Activated T-cell treated with anti-CD3 and anti-CD28 coated beads, Interleukin-2, amount 50 U/mL, for 72 hours (primary cell): ENCODE data around the gene ANXA4. TPM values are rescaled to one million over a fixed set of nuclear protein-coding genes. Genes with fewer than 3 reads are reported as not detected.
"Not testable (repeated sequence)": the region's sequence is repeated elsewhere in the genome, so short reads cannot be mapped to it uniquely, and the experiment has no call there.

Source experiments
- ATAC-seq, 2 donors: fragments of 150-1000 bp; cut with Tn5 transposase; replicated peaks in 1 of 2; 2 replicates each; pipeline ENCODE4 v1.10.0; 2021; ENCODE audit warnings: moderate library complexity in 2 of 2, mild to moderate bottlenecking in 1 of 2
- DNase-seq, 2 donors: peaks; one replicate each; pipeline ENCODE4 v3.0.0; 2021 to 2022; ENCODE audit warnings: mixed read lengths in 1 of 2
- H3K27ac Mint-ChIP-seq: one replicate; pipeline ENCODE4 v1.8.0; 2022; ENCODE audit warnings: mild to moderate bottlenecking, moderate library complexity, mixed read lengths
- H3K27me3 Mint-ChIP-seq: one replicate; pipeline ENCODE4 v1.8.0; 2022; ENCODE audit warnings: low read depth, mixed read lengths
- H3K36me3 Mint-ChIP-seq, 2 donors: one replicate each; pipeline ENCODE4 v1.8.0; 2022; ENCODE audit warnings: mixed read lengths in 2 of 2, mild to moderate bottlenecking in 1 of 2; ENCODE audit not compliant: insufficient read depth in 2 of 2
- H3K4me1 Mint-ChIP-seq: one replicate; pipeline ENCODE4 v1.8.0; 2022; ENCODE audit warnings: low read depth, mixed read lengths
- H3K4me3 Mint-ChIP-seq, 2 donors: one replicate each; pipeline ENCODE4 v1.8.0; 2022; ENCODE audit warnings: mild to moderate bottlenecking in 2 of 2, mixed read lengths in 2 of 2, moderate library complexity in 2 of 2
- H3K9me3 Mint-ChIP-seq, 2 donors: one replicate each; pipeline ENCODE4 v1.8.0; 2022; ENCODE audit warnings: mixed read lengths in 2 of 2
- total RNA-seq, 2 donors: library from RNA; stranded (reverse); gene quantifications; one replicate each; pipeline ENCODE4 v1.2.3, GENCODE V29; 2022

Gene ANXA4
- total RNA-seq, 2 donors from 2014 or later: 25.3 to 30.2 TPM

DNA sequence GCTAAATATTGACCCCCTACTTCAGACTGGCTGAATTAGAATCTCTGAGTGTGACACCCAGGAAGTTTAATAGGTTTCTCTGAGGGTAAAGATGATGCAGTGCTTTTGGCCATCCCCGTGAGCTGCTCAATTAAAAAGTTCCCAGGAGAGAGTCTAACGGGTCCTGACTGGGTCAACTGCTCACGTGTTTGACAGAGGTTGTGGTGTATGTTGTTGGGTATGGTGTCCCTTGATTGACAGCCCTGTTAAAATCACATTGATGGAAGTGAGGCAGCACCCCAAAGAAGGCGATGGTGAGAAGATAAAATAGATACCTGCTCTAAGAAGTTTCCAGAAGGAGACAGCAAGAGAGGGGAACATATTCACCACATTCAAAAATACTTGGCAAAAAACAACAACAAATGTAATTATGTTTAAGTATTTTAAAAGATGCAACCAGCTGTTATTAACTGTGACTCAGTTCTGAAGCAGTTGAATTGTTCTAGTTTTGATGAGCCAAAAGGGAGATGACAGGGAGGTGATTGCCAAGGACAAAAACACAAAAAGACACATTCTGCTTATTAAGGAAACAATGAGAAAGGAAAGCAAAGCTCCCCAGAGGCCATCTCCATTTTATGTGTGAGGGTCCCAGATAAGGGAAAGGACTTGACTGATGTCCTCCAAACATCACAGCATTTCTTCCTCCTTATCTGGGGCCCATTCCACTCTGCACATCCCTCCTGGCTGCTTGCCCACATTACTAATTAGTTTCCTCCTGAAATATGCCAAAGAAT lies 76.0 kb downstream of the ANXA4 start:
- H3K4me3 Mint-ChIP-seq: no peak overlapping the region
- peaks cover 10% of the 10 kb centered on the region for H3K4me1 Mint-ChIP-seq
- no peaks in the 10 kb centered on the region for H3K27me3 Mint-ChIP-seq
- no peaks in the 10 kb centered on the region for H3K36me3 Mint-ChIP-seq
- DNase-seq (no peak), ATAC-seq (no peak)
- no peak overlapping the region for H3K27ac Mint-ChIP-seq
- no peaks in the 10 kb centered on the region for H3K9me3 Mint-ChIP-seq

DNA sequence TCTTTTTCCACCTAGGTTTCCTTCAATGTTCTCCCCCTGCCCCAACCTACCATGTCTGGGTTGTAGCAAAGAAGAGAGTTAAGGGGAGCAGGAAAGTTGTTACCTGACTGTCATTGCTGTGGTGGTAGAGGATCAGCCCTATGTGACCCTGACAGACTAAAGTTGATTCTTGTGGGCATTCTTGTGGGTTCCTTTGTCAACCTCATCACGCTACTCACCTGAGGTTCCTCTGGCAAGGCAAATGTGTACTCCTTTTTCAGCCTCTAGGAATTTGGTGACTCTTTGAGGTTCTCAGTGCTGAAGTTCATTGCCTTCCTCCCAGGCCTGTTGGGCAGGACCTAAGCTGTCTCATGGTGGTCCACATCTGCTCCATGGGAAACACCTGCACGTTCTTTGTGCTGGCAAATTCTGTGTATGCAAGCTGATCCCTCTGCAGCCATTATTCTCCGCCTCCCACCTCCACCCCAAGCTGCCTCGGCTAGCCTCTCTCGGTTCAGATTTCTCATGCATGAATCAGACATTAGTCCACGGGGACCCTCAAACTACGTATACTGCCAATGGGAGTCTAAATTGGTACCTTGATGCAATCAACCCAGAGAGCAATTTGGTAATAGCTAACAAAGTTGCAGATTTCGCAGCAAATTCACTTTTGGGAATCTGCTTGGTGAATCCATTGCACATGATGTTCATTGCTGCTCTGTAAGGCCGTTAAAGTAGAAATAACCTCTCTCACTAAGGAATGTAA lies 86.0 kb downstream of the ANXA4 start:
- ATAC-seq: no peak
- H3K4me3 Mint-ChIP-seq: peak overlapping the region; percentile 96 to 98
- H3K4me1 Mint-ChIP-seq: peaks cover 46% of the 10 kb centered on the region

GRCh38 chr2:69828938-69829255 lies 87.0 kb downstream of the ANXA4 start:
- DNase-seq: no peak
- ATAC-seq: no peak
- H3K36me3 Mint-ChIP-seq: peaks cover 5 to 8% of the 10 kb centered on the region in 2 donors
- H3K4me3 Mint-ChIP-seq: peak overlapping the region; percentile 96 to 98
- H3K27me3 Mint-ChIP-seq: no peaks in the 10 kb centered on the region
- H3K9me3 Mint-ChIP-seq: no peaks in the 10 kb centered on the region
- peak overlapping the region; percentile 97 for H3K27ac Mint-ChIP-seq
- H3K4me1 Mint-ChIP-seq: peaks cover 55% of the 10 kb centered on the region

More for the DNA sequence above, 86.0 kb downstream of the ANXA4 start:
- Mint-ChIP-seq H3K27me3 (no peaks in the 10 kb centered on the region), H3K9me3 (no peaks in the 10 kb centered on the region), H3K27ac (peak overlapping the region; percentile 97), H3K36me3 (peaks cover 5 to 6% of the 10 kb centered on the region in 2 donors)
- peak in 1 of 2 donors; percentile 11 for DNase-seq

DNA sequence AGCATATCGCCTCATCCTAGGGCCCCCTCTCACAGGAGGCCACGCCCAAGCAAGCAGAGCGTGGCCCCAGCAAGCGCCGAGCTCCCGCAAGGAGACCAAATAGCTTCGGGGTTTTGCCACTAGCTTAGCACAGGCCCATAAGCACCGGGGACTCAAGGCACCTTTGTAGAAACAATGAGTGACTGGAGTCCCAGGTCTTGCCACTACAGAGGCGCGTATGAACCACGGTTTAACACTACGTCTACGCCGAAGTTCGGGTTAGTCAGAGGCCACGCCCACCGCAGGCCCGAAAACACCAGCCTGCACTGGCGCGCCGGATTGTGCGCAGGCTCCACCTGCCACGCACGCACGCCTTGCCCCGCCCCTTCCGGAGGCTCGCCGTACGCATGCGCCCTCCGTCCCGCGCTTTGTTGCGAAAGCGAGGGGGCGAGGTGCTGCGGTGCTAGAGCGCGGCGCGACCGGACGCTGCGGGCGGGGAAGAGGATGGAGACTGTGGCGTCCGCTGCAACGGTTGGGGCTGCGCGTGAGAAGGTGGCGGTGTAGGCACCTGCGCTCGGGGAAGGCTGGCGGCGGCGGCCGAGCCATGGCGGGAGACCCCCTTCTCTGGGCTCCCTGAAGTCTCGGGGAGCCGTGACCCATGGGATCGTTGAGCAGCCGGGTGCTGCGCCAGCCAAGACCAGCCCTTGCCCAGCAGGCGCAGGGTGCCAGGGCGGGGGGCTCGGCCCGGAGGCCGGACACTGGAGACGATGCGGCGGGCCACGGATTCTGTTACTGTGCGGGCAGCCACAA lies 87.5 kb downstream of the ANXA4 start, which contains the start of gene GMCL1:
GMCL1 (plus strand) TSS at position 405 of the 789 bp plus-strand sequence; CDS start at position 638, 233 bp downstream.
- Mint-ChIP-seq H3K4me3 (peak within 1 kb of the TSS; percentile 96 to 98), H3K4me1 (peaks cover 60% of the 10 kb centered on the region), H3K36me3 (peaks cover 5 to 11% of the 10 kb centered on the region in 2 donors), H3K27me3 (no peaks in the 10 kb centered on the region), H3K27ac (peak within 1 kb of the TSS; percentile 97), H3K9me3 (no peaks in the 10 kb centered on the region)
- ATAC-seq (peak; percentile 93 to 94), DNase-seq (peak; percentile 99 to 100)

- H3K27ac Mint-ChIP-seq: peak overlapping the region; percentile 87
- H3K36me3 Mint-ChIP-seq: peaks cover 7 to 17% of the 10 kb centered on the region in 2 donors
- H3K4me3 Mint-ChIP-seq: peak overlapping the region; percentile 96 to 98
- H3K27me3 Mint-ChIP-seq: no peaks in the 10 kb centered on the region
- peak; percentile 59 to 68 for DNase-seq
- peaks cover 69% of the 10 kb centered on the region for H3K4me1 Mint-ChIP-seq
- ATAC-seq: peak; percentile 44
- H3K9me3 Mint-ChIP-seq: no peaks in the 10 kb centered on the region
Measured at GRCh38 chr2:69830045-69830905, 88.3 kb downstream of the ANXA4 start.

GRCh38 chr2:69830906-69831241 lies 88.9 kb downstream of the ANXA4 start:
- peaks cover 7 to 18% of the 10 kb centered on the region in 2 donors for H3K36me3 Mint-ChIP-seq
- H3K9me3 Mint-ChIP-seq, ATAC-seq, H3K27me3 Mint-ChIP-seq, DNase-seq: not testable (repeated sequence)
- peak overlapping the region; percentile 87 for H3K27ac Mint-ChIP-seq
- peaks cover 75% of the 10 kb centered on the region for H3K4me1 Mint-ChIP-seq
- H3K4me3 Mint-ChIP-seq: peak overlapping the region; percentile 96 to 98

DNA sequence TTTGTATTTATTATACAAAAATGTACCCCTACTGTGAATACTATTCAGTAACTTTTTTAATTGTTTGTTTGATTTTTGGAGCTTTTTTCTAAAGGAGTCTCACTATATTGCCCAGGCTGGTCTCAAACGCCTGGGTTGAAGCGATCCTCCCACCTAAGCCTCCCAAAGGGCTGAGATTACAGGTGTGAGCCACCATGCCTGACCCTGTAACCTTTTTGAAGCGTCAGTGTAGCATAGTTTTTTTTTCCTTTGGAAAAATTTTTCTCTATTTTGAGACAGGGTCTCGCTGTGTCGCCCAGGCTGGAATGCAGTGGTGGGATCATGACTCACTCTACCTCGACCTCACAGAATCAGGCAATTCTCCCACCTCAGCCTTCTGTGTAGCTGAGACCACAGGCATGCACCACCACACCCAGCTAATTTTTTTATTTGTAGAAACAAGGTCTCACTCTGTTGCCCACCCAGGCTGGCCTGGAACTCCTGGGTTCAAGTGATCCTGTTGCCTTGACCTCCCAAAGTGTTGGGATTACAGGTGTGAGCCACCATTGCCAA lies 89.5 kb downstream of the ANXA4 start:
- Mint-ChIP-seq H3K36me3 (peaks cover 9 to 23% of the 10 kb centered on the region in 2 donors), H3K4me3 (peak overlapping the region; percentile 67 to 96)
- ATAC-seq: no peak

DNA sequence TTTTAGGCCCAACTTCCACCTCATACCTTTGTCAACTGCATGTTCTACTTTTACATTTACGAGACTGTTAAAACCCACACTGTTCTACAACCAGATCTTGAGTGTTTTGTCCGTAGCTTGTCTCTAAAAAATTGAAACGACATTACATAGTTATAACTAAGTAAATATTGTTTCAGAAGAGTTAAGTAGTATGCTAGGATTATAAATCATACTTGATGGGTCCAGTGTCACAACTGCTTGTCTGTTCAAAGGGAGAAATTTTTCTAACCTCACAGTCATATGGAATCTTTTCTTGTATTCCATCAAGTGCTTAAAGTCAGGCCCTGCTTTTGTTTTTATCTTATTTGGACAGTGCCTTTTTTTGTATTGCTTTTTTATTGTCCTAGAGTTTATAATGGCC lies 91.8 kb downstream of the ANXA4 start:
- Mint-ChIP-seq H3K27me3 (no peaks in the 10 kb centered on the region), H3K27ac (no peak overlapping the region), H3K36me3 (peaks cover 9 to 26% of the 10 kb centered on the region in 2 donors), H3K4me1 (peaks cover 75% of the 10 kb centered on the region), H3K4me3 (peak overlapping the region in 1 of 2 donors; percentile 74), H3K9me3 (no peaks in the 10 kb centered on the region)
- no peak for DNase-seq
- ATAC-seq: no peak

More for the DNA sequence above, 89.5 kb downstream of the ANXA4 start:
- DNase-seq: no peak
- Mint-ChIP-seq H3K4me1 (peaks cover 80% of the 10 kb centered on the region), H3K27me3 (no peaks in the 10 kb centered on the region), H3K27ac (no peak overlapping the region), H3K9me3 (no peaks in the 10 kb centered on the region)

DNA sequence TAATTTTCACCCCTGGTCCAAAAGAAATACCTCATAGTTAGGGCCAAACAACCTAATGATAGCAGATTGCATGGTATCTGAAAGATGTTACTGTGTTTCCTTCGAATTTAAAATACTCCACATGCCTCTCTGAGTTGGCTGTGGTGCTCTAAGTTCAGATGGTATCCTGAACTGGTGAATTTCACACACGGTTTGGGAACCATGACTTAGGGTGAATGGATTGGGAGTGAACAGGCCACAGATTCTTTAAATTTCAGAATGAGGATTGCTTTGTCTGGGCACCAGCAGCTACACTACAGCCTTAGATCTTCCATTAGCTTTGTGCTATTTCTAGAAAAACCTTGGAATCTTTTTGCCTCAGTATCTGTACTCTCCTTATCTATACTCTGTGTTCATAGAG lies 93.7 kb downstream of the ANXA4 start:
- Mint-ChIP-seq H3K27ac (no peak overlapping the region), H3K4me3 (no peak overlapping the region), H3K36me3 (peaks cover 4 to 33% of the 10 kb centered on the region in 2 donors), H3K9me3 (no peaks in the 10 kb centered on the region), H3K27me3 (no peaks in the 10 kb centered on the region), H3K4me1 (peaks cover 70% of the 10 kb centered on the region)
- no peak for DNase-seq
- ATAC-seq: no peak

GRCh38 chr2:69836316-69836715 lies 94.4 kb downstream of the ANXA4 start:
- Mint-ChIP-seq H3K4me1 (peaks cover 63% of the 10 kb centered on the region), H3K9me3 (no peaks in the 10 kb centered on the region)

DNA sequence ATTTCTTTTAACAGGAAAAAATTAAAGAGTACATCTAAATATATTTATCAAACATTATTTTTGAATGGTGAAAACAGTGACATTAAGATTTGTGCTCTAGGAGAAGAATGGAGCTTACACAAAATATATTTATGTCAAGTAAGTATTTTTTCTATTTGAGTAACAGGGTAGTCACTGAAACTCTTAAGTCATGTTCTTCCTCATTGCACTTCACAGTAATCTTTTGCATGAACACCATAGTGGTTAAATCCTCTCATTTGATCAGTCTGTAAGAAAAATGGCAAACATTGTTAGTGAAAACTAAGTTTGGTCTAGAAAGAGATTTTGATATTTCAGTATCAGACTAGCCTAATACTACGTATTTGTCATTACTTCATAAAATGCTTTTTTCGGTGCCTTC lies 95.6 kb downstream of the ANXA4 start:
- peaks cover 51% of the 10 kb centered on the region for H3K4me1 Mint-ChIP-seq
- H3K4me3 Mint-ChIP-seq: no peak overlapping the region
- H3K9me3 Mint-ChIP-seq: no peaks in the 10 kb centered on the region
- ATAC-seq: peak; percentile 58 to 70
- H3K36me3 Mint-ChIP-seq: peaks cover 6 to 32% of the 10 kb centered on the region in 2 donors
- H3K27me3 Mint-ChIP-seq: no peaks in the 10 kb centered on the region
- no peak for DNase-seq
- H3K27ac Mint-ChIP-seq: peak overlapping the region; percentile 78

More at GRCh38 chr2:69836316-69836715, 94.4 kb downstream of the ANXA4 start:
- Mint-ChIP-seq H3K27ac (peak overlapping the region; percentile 1), H3K36me3 (peaks cover 4 to 33% of the 10 kb centered on the region in 2 donors), H3K4me3 (peak overlapping the region in 1 of 2 donors; percentile 52), H3K27me3 (no peaks in the 10 kb centered on the region)
- no peak for ATAC-seq
- no peak for DNase-seq

- Mint-ChIP-seq H3K27ac (no peak overlapping the region), H3K4me3 (no peak overlapping the region), H3K36me3 (peaks cover 6 to 19% of the 10 kb centered on the region in 2 donors), H3K4me1 (peaks cover 10% of the 10 kb centered on the region), H3K27me3 (no peaks in the 10 kb centered on the region), H3K9me3 (no peaks in the 10 kb centered on the region)
- DNase-seq: no peak
- ATAC-seq: no peak
Measured at GRCh38 chr2:69843993-69844392, 102.1 kb downstream of the ANXA4 start.
